Measurements from ENCODE around the gene FBXW8. TPM values are rescaled to one million over a fixed set of nuclear protein-coding genes. Genes with fewer than 3 reads are reported as not detected.
A peak's percentile ranks its signal among the peaks of the same experiment; 100 is the strongest.

The FBXW8 gene
- total RNA-seq, 3 donors from 2014 or later (not counting 1 experiment from before 2014, with no cell fraction given), result 11.5 to 16.0 (median 13.5) TPM

DNA sequence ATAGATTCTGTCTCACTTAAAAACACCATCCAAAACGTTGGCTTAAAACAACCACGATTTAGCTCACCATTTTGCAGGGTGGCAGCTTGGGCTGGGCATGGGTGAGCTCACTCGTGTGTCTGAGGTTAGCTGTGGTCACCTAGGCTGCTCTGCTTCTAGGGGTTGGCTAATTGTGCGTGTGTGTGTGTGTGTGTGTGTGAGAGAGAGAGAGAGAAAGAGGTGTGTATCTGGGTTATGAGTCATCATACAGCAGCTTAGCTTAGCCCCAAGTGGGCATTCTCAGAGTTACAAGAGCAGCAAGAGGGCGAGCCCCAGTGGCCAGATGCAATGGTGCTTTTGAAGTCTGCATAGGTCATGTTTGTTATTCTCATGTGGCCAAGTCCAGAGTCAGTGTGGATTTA is 6.0 kb downstream of the FBXW8 start:
- TF ChIP-seq CTCF (IDR thresholded peaks at IDR 0.05), result peak; percentile 57
- no peaks in the 10 kb centered on the region for H3K9me3 ChIP-seq (ENCODE audit: control insufficient read depth, insufficient read depth, low read length)
- peaks cover 61 to 68% of the 10 kb centered on the region in 2 donors for H3K4me1 Mint-ChIP-seq
- peak overlapping the region; percentile 69 for H3K4me3 Mint-ChIP-seq
- ATAC-seq (peak; percentile 93 to 97 (median 94)), DNase-seq (peak; percentile 69 to 74)
- H3K27ac Mint-ChIP-seq, result peak overlapping the region; percentile 78 to 94
- 31% methylated on average over 5 of the region's 5 CpGs for WGBS (ENCODE audit: insufficient coverage)
- peaks cover 0 to 2% of the 10 kb centered on the region in 2 donors for H3K9me3 Mint-ChIP-seq
- H3K27me3 Mint-ChIP-seq (ENCODE audit: low read depth in 2 of 2), result peaks cover 0 to 3% of the 10 kb centered on the region in 2 donors
- H3K27ac ChIP-seq (ENCODE audit: low read length), result peak overlapping the region; percentile 37
- H3K4me1 ChIP-seq (ENCODE audit: control insufficient read depth, insufficient read depth, low read length), result peaks cover 25% of the 10 kb centered on the region
- intact Hi-C loops (cut with micrococcal nuclease), result loop anchor here (1.0 to 2.0 kb wide), 4 partner anchors 8 to 213 kb away; partner anchors contain the start of genes RNFT2 and SPRING1
- H3K4me3 ChIP-seq (ENCODE audit: low read length), result no peak overlapping the region
- H3K36me3 ChIP-seq (ENCODE audit: control insufficient read depth, insufficient read depth, low read length), result no peaks in the 10 kb centered on the region
- H3K36me3 Mint-ChIP-seq, result no peaks in the 10 kb centered on the region
- H3K27me3 ChIP-seq (ENCODE audit: control insufficient read depth, insufficient read depth, low read length), result no peaks in the 10 kb centered on the region

- Histone ChIP-seq H3K4me1 (ENCODE audit: control insufficient read depth, insufficient read depth, low read length) (peaks cover 24% of the 10 kb centered on the region), H3K36me3 (ENCODE audit: control insufficient read depth, insufficient read depth, low read length) (no peaks in the 10 kb centered on the region), H3K27ac (ENCODE audit: low read length) (no peak overlapping the region), H3K9me3 (ENCODE audit: control insufficient read depth, insufficient read depth, low read length) (no peaks in the 10 kb centered on the region), H3K27me3 (ENCODE audit: control insufficient read depth, insufficient read depth, low read length) (no peaks in the 10 kb centered on the region), H3K4me3 (ENCODE audit: low read length) (no peak overlapping the region)
- peaks cover 0 to 3% of the 10 kb centered on the region in 2 donors for H3K27me3 Mint-ChIP-seq (ENCODE audit: low read depth in 2 of 2)
- no peak for TF ChIP-seq CTCF (IDR thresholded peaks at IDR 0.05)
- no peaks in the 10 kb centered on the region for H3K36me3 Mint-ChIP-seq
- no peak for ATAC-seq
- H3K9me3 Mint-ChIP-seq, result peaks cover 0 to 2% of the 10 kb centered on the region in 2 donors
- H3K4me3 Mint-ChIP-seq, result no peak overlapping the region
- H3K27ac Mint-ChIP-seq, result peak overlapping the region in 1 of 2 donors; percentile 29
- intact Hi-C loops (cut with micrococcal nuclease), result no loop called here
- H3K4me1 Mint-ChIP-seq, result peaks cover 62 to 68% of the 10 kb centered on the region in 2 donors
- 91% methylated on average over 2 of the region's 2 CpGs for WGBS (ENCODE audit: insufficient coverage)
- DNase-seq, result no peak
Observed at GRCh38 chr12:116918464-116918863, 7.7 kb downstream of the FBXW8 start.

DNA sequence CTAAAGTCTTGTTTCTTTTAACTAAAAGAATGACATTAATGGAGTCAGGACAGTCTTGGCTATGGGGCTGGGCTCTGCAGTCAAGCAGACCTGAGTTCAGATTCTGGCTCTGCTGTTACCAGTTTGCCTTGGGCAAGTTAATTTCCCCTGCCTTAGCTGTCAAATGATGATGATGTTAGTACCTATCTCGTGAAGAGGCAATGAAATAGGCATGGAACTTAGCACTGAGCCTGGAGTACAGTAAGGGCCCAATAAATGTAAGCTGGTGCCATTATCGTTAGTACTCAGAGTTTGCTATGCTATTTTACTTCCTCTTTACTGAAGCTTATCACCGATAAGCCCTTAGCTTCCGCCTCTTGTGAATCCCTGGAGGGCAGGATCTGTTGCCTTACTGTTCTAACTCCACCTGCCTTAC is 8.5 kb downstream of the FBXW8 start:
- intact Hi-C loops (cut with micrococcal nuclease), result no loop called here
- no peak overlapping the region for H3K4me3 Mint-ChIP-seq
- no peak for TF ChIP-seq CTCF (IDR thresholded peaks at IDR 0.05)
- no peaks in the 10 kb centered on the region for H3K36me3 Mint-ChIP-seq
- Histone ChIP-seq H3K27me3 (ENCODE audit: control insufficient read depth, insufficient read depth, low read length) (no peaks in the 10 kb centered on the region), H3K4me1 (ENCODE audit: control insufficient read depth, insufficient read depth, low read length) (peaks cover 28% of the 10 kb centered on the region), H3K36me3 (ENCODE audit: control insufficient read depth, insufficient read depth, low read length) (no peaks in the 10 kb centered on the region), H3K27ac (ENCODE audit: low read length) (no peak overlapping the region), H3K4me3 (ENCODE audit: low read length) (no peak overlapping the region), H3K9me3 (ENCODE audit: control insufficient read depth, insufficient read depth, low read length) (no peaks in the 10 kb centered on the region)
- no peak for ATAC-seq
- H3K4me1 Mint-ChIP-seq, result peaks cover 67 to 70% of the 10 kb centered on the region in 2 donors
- H3K27ac Mint-ChIP-seq, result peak overlapping the region in 1 of 2 donors; percentile 50
- H3K9me3 Mint-ChIP-seq, result peaks cover 0 to 2% of the 10 kb centered on the region in 2 donors
- DNase-seq, result no peak
- 48% methylated on average over 4 of the region's 4 CpGs for WGBS (ENCODE audit: insufficient coverage)
- peaks cover 0 to 3% of the 10 kb centered on the region in 2 donors for H3K27me3 Mint-ChIP-seq (ENCODE audit: low read depth in 2 of 2)
